Measurements from ENCODE around the gene LRCH2. TPM values are rescaled to one million over a fixed set of nuclear protein-coding genes. Genes with fewer than 3 reads are reported as not detected.

The LRCH2 gene
- total RNA-seq, 1 donor from 2014 or later, result 11.1 TPM

GRCh38 chrX:115204040-115204439, 29.9 kb downstream of the LRCH2 start:
- H3K27ac Mint-ChIP-seq (ENCODE audit: unreplicated experiment), result no peak overlapping the region
- peaks cover 22% of the 10 kb centered on the region for H3K9me3 Mint-ChIP-seq (ENCODE audit: low read depth)

GRCh38 chrX:115192244-115192700, 41.6 kb downstream of the LRCH2 start:
- no peaks in the 10 kb centered on the region for H3K27me3 Mint-ChIP-seq (ENCODE audit: low read depth)

More at GRCh38 chrX:115204040-115204439, 29.9 kb downstream of the LRCH2 start:
- no peak for DNase-seq (ENCODE audit: low spot score)
- H3K4me1 Mint-ChIP-seq (ENCODE audit: low read depth), result no peaks in the 10 kb centered on the region
- no peak overlapping the region for H3K4me3 Mint-ChIP-seq (ENCODE audit: unreplicated experiment)
- H3K27me3 Mint-ChIP-seq (ENCODE audit: low read depth), result no peaks in the 10 kb centered on the region
- no peak for TF ChIP-seq CTCF (IDR thresholded peaks at IDR 0.05)
- H3K36me3 Mint-ChIP-seq (ENCODE audit: low read depth), result peaks cover 9% of the 10 kb centered on the region

DNA sequence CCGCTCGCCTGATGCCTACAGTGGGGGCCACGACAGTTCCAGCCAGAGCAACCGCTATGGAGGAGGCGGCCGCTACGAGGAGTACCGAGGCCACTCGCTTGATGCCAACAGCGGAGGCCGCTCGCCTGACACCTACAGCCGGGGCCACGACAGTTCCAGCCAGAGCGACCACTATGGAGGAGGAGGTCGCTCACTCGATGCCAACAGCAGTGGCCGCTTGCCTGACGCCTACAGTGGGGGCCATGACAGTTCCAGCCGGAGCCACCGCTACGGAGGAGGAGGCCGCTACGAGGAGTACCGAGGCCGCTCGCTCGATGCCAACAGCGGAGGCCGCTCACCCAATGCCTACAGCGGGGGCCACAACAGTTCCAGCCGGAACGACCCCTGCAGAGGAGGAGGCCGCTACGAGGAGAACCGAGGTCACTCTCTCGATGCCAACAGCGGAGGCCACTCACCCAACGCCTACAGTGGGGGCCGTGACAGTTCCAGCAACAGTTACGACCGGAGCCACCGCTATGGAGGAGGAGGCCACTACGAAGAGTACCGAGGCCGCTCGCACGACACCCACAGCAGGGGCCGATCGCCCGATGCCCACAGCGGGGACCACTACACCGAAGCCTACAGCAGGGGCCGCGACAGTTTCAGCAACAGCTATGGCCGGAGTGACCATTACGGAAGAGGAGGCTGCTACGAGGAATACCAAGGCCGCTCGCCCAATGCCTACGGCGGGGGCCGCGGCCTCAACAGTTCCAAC, 42.2 kb downstream of the LRCH2 start:
- no peak for TF ChIP-seq CTCF (IDR thresholded peaks at IDR 0.05)
- Mint-ChIP-seq H3K9me3 (ENCODE audit: low read depth) (no peaks in the 10 kb centered on the region), H3K27me3 (ENCODE audit: low read depth) (no peaks in the 10 kb centered on the region), H3K36me3 (ENCODE audit: low read depth) (no peaks in the 10 kb centered on the region), H3K4me3 (ENCODE audit: unreplicated experiment) (no peak overlapping the region), H3K4me1 (ENCODE audit: low read depth) (no peaks in the 10 kb centered on the region), H3K27ac (ENCODE audit: unreplicated experiment) (no peak overlapping the region)
- peak; percentile 90 for DNase-seq (ENCODE audit: low spot score)

More at GRCh38 chrX:115192244-115192700, 41.6 kb downstream of the LRCH2 start:
- Mint-ChIP-seq H3K4me1 (ENCODE audit: low read depth) (no peaks in the 10 kb centered on the region), H3K27ac (ENCODE audit: unreplicated experiment) (no peak overlapping the region), H3K9me3 (ENCODE audit: low read depth) (no peaks in the 10 kb centered on the region), H3K36me3 (ENCODE audit: low read depth) (no peaks in the 10 kb centered on the region), H3K4me3 (ENCODE audit: unreplicated experiment) (no peak overlapping the region)
- no peak for TF ChIP-seq CTCF (IDR thresholded peaks at IDR 0.05)
- peak; percentile 88 for DNase-seq (ENCODE audit: low spot score)

DNA sequence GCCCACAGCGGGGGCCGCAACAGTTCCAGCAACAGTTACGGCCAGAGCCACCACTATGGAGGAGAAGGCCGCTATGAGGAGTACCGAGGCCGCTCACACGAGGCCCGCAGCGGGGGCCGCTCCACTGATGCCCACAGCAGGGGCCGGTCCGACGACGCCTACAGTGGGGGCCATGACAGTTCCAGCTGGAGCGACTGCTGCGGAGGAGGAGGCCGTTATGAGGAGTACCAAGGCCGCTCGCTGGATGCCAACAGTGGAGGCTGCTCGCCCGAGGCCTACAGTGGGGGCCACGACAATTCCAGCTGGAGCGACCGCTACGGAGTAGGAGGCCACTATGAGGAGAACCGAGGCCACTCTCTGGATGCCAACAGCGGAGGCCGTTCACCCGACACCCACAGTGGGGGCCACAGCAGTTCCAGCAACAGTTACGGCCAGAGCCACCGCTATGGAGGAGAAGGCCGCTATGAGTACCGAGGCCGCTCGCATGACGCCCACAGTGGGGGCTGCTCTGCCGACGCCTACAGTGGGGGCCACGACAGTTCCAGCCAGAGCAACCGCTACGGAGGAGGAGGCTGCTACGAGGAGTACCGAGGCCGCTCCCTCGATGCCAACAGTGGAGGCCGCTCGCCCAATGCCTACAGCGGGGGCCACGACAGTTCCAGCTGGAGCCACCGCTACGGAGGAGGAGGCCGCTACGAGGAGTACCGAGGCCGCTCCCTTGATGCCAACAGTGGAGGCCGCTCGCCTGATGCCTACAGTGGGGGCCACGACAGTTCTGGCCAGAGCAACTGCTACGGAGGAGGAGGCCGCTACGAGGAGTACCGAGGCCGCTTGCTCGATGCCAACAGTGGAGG, 43.0 kb downstream of the LRCH2 start:
- Mint-ChIP-seq H3K36me3 (ENCODE audit: low read depth) (no peaks in the 10 kb centered on the region), H3K4me3 (ENCODE audit: unreplicated experiment) (no peak overlapping the region), H3K27me3 (ENCODE audit: low read depth) (no peaks in the 10 kb centered on the region), H3K27ac (ENCODE audit: unreplicated experiment) (no peak overlapping the region), H3K9me3 (ENCODE audit: low read depth) (no peaks in the 10 kb centered on the region), H3K4me1 (ENCODE audit: low read depth) (no peaks in the 10 kb centered on the region)
- DNase-seq (ENCODE audit: low spot score), result no peak
- no peak for TF ChIP-seq CTCF (IDR thresholded peaks at IDR 0.05)
